HEK293 (cell line): ENCODE results near the gene DENND1A.

Source experiments
- CTCF ChIA-PET: fragments of 350-600 bp; formaldehyde crosslinking; extraction: SDS; loops from one replicate; lab custom pipeline; 2021; ENCODE audit warnings: antibody characterized with exemption; lab: Yijun Ruan, JAX
- POLR2A ChIA-PET: fragments of 300-600 bp; formaldehyde crosslinking; extraction: SDS; loops from one replicate; lab custom pipeline; 2020; ENCODE audit warnings: antibody characterized with exemption, inconsistent platforms; lab: Yijun Ruan, JAX
- H3K27ac ChIP-seq: fragments of 200-500 bp; sonication (Bioruptor generic); 2 replicates; pipeline ENCODE4 v1.5.1; 2014; ENCODE audit warnings: low read depth, low read length, control low read depth, inconsistent platforms; ENCODE audit errors: extremely low read depth
- H3K36me3 ChIP-seq, 2 experiments: fragments of 200-500 bp in 1 of 2; sonication (Bioruptor generic) in 1 of 2; 1 replicate in 1 of 2; 2 replicates in 1 of 2; pipeline ENCODE4 v1.5.1; 2014 to 2017; ENCODE audit warnings: inconsistent platforms in 2 of 2, low read length in 2 of 2; ENCODE audit not compliant: control insufficient read depth in 2 of 2, insufficient read depth in 1 of 2
- H3K4me1 ChIP-seq: fragments of 200-500 bp; sonication (Bioruptor generic); 2 replicates; pipeline ENCODE4 v1.5.1; 2014; ENCODE audit warnings: mild to moderate bottlenecking, low read length, inconsistent platforms; ENCODE audit not compliant: control insufficient read depth, insufficient read depth
- H3K4me3 ChIP-seq: 2 replicates; pipeline ENCODE4 v1.5.1; 2011; ENCODE audit warnings: low read depth, mild to moderate bottlenecking, control low read depth, low read length, moderate library complexity
- H3K9me3 ChIP-seq: fragments of 200-500 bp; sonication (Bioruptor generic); 2 replicates; pipeline ENCODE4 v1.5.1; 2014; ENCODE audit warnings: low read depth, low read length, inconsistent platforms; ENCODE audit not compliant: control insufficient read depth, insufficient read depth
- FEZF1 ChIP-seq: fragments of 450-650 bp; formaldehyde crosslinking; IDR thresholded peaks from 2 replicates; pipeline ENCODE4 v1.5.1; 2016; ENCODE audit warnings: missing biosample characterization, missing genetic modification characterization
- MEIS1 ChIP-seq: sonication (generic); formaldehyde crosslinking; IDR thresholded peaks from 2 replicates; pipeline ENCODE4 v1.8.1; 2022; ENCODE audit warnings: missing genetic modification reagents, mild to moderate bottlenecking, borderline replicate concordance
- MYNN ChIP-seq: fragments of 450-650 bp; formaldehyde crosslinking; IDR thresholded peaks from 2 replicates; pipeline ENCODE4 v1.5.1; 2016; ENCODE audit warnings: missing biosample characterization, missing genetic modification characterization, borderline replicate concordance
- SCRT2 ChIP-seq: fragments of 450-650 bp; formaldehyde crosslinking; IDR thresholded peaks from 2 replicates; pipeline ENCODE4 v1.5.1; 2016; ENCODE audit warnings: missing biosample characterization, missing genetic modification characterization
- SETDB1 ChIP-seq: IDR thresholded peaks from one replicate; pipeline ENCODE4 v1.6.1; 2017; ENCODE audit warnings: mild to moderate bottlenecking, low read length, moderate library complexity, mixed read lengths; ENCODE audit not compliant: insufficient read length
- ZBTB48 ChIP-seq: fragments of 450-650 bp; formaldehyde crosslinking; IDR thresholded peaks from 2 replicates; pipeline ENCODE4 v1.5.1; 2016; ENCODE audit warnings: missing biosample characterization, missing genetic modification characterization
- ZFP41 ChIP-seq: fragments of 450-650 bp; formaldehyde crosslinking; IDR thresholded peaks from 2 replicates; pipeline ENCODE4 v1.5.1; 2016; ENCODE audit warnings: missing biosample characterization, missing genetic modification characterization, borderline replicate concordance
- ZNF16 ChIP-seq: fragments of 450-650 bp; formaldehyde crosslinking; IDR thresholded peaks from 2 replicates; pipeline ENCODE4 v1.5.1; 2016; ENCODE audit warnings: low read depth, missing biosample characterization, missing genetic modification characterization
- ZNF19 ChIP-seq: fragments of 450-650 bp; formaldehyde crosslinking; IDR thresholded peaks from 2 replicates; pipeline ENCODE4; 2016; ENCODE audit warnings: missing biosample characterization, missing genetic modification characterization, low read depth
- ZNF23 ChIP-seq: fragments of 450-650 bp; formaldehyde crosslinking; IDR thresholded peaks from 2 replicates; pipeline ENCODE4 v1.5.1; 2016; ENCODE audit warnings: missing biosample characterization, missing genetic modification characterization, borderline replicate concordance
- ZNF335 ChIP-seq: fragments of 450-650 bp; formaldehyde crosslinking; conservative IDR thresholded peaks from 2 replicates; pipeline ENCODE4 v1.5.1; 2016; ENCODE audit warnings: missing biosample characterization, missing genetic modification characterization
- ZNF37A ChIP-seq: fragments of 450-650 bp; IDR thresholded peaks from 2 replicates; pipeline ENCODE4 v1.5.1; 2018; ENCODE audit warnings: missing biosample characterization, missing genetic modification characterization
- ZNF404 ChIP-seq: fragments of 450-650 bp; formaldehyde crosslinking; IDR thresholded peaks from 2 replicates; pipeline ENCODE4 v1.5.1; 2017; ENCODE audit warnings: missing biosample characterization, missing genetic modification characterization
- ZNF548 ChIP-seq: fragments of 450-650 bp; formaldehyde crosslinking; IDR thresholded peaks from 2 replicates; pipeline ENCODE4 v1.5.1; 2016; ENCODE audit warnings: missing biosample characterization, missing genetic modification characterization
- ZNF558 ChIP-seq: fragments of 450-650 bp; formaldehyde crosslinking; IDR thresholded peaks from 2 replicates; pipeline ENCODE4 v1.5.1; 2016; ENCODE audit warnings: missing biosample characterization, missing genetic modification characterization
- ZNF600 ChIP-seq: fragments of 450-650 bp; formaldehyde crosslinking; IDR thresholded peaks from 2 replicates; pipeline ENCODE4 v1.5.1; 2016; ENCODE audit warnings: missing biosample characterization, missing genetic modification characterization
- ZNF776 ChIP-seq: fragments of 450-650 bp; formaldehyde crosslinking; IDR thresholded peaks from 2 replicates; pipeline ENCODE4 v1.5.0; 2017; ENCODE audit warnings: missing biosample characterization, missing genetic modification characterization, borderline replicate concordance
- TF ChIP-seq, protein P1 (sequence below): fragments of 450-650 bp; formaldehyde crosslinking; IDR thresholded peaks from 2 replicates; pipeline ENCODE4 v1.5.1; 2016; ENCODE audit warnings: missing biosample characterization, missing genetic modification characterization
- TF ChIP-seq, protein P2 (sequence below): fragments of 450-650 bp; formaldehyde crosslinking; IDR thresholded peaks from 2 replicates; pipeline ENCODE4 v1.5.1; 2017; ENCODE audit warnings: missing biosample characterization, missing genetic modification characterization
- TF ChIP-seq, protein P3 (sequence below): fragments of 450-650 bp; formaldehyde crosslinking; IDR thresholded peaks from 2 replicates; pipeline ENCODE4 v1.5.1; 2017; ENCODE audit warnings: missing biosample characterization, missing genetic modification characterization
- TF ChIP-seq, protein P4 (sequence below): fragments of 450-650 bp; formaldehyde crosslinking; IDR thresholded peaks from 2 replicates; pipeline ENCODE4 v1.5.1; 2017; ENCODE audit warnings: missing biosample characterization, missing genetic modification characterization
- TF ChIP-seq, protein P5 (sequence below): fragments of 450-650 bp; IDR thresholded peaks from 2 replicates; pipeline ENCODE4 v1.5.1; 2018; ENCODE audit warnings: missing biosample characterization, missing genetic modification characterization

DENND1A gene

GRCh38 chr9:123864251-123864650 is 65.7 kb downstream of the DENND1A start:
- H3K4me3 ChIP-seq = no peak overlapping the region
- H3K27ac ChIP-seq = no peak overlapping the region
- H3K36me3 ChIP-seq = no peaks in the 10 kb centered on the region
- ChIA-PET CTCF (interaction anchor here (0.6 kb wide), 1 partner anchor 166 kb away, joined by 3 read pairs; no protein-coding TSS in a partner anchor), POLR2A (interaction anchor here (0.7 kb wide), 1 partner anchor 113 kb away, joined by 6 read pairs; no protein-coding TSS in a partner anchor)
- no peak for TF ChIP-seq SETDB1
- no peak for TF ChIP-seq ZNF16 (tag by site-specific recombination)
- TF ChIP-seq, protein P1, sequence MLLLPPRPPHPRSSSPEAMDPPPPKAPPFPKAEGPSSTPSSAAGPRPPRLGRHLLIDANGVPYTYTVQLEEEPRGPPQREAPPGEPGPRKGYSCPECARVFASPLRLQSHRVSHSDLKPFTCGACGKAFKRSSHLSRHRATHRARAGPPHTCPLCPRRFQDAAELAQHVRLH (tag by site-specific recombination) = no peak
- no peak for TF ChIP-seq ZNF600 (tag by site-specific recombination)
- no peak for TF ChIP-seq ZNF548
- TF ChIP-seq, protein P2, sequence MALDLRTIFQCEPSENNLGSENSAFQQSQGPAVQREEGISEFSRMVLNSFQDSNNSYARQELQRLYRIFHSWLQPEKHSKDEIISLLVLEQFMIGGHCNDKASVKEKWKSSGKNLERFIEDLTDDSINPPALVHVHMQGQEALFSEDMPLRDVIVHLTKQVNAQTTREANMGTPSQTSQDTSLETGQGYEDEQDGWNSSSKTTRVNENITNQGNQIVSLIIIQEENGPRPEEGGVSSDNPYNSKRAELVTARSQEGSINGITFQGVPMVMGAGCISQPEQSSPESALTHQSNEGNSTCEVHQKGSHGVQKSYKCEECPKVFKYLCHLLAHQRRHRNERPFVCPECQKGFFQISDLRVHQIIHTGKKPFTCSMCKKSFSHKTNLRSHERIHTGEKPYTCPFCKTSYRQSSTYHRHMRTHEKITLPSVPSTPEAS = no peak
- TF ChIP-seq ZNF23 (tag by site-specific recombination) = no peak
- TF ChIP-seq, protein P3, sequence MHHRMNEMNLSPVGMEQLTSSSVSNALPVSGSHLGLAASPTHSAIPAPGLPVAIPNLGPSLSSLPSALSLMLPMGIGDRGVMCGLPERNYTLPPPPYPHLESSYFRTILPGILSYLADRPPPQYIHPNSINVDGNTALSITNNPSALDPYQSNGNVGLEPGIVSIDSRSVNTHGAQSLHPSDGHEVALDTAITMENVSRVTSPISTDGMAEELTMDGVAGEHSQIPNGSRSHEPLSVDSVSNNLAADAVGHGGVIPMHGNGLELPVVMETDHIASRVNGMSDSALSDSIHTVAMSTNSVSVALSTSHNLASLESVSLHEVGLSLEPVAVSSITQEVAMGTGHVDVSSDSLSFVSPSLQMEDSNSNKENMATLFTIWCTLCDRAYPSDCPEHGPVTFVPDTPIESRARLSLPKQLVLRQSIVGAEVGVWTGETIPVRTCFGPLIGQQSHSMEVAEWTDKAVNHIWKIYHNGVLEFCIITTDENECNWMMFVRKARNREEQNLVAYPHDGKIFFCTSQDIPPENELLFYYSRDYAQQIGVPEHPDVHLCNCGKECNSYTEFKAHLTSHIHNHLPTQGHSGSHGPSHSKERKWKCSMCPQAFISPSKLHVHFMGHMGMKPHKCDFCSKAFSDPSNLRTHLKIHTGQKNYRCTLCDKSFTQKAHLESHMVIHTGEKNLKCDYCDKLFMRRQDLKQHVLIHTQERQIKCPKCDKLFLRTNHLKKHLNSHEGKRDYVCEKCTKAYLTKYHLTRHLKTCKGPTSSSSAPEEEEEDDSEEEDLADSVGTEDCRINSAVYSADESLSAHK (tag by site-specific recombination) = 0 out of 2 replicates have a peak, but pooled peaks have one; percentile 24
- no peak for TF ChIP-seq ZNF19 (tag by site-specific recombination)
- peaks cover 7% of the 10 kb centered on the region for H3K4me1 ChIP-seq
- H3K9me3 ChIP-seq = no peaks in the 10 kb centered on the region

- ChIA-PET POLR2A (no interaction called here), CTCF (interaction anchor here (0.6 to 2.2 kb wide), 4 partner anchors 9 to 178 kb away, joined by 3 to 7 read pairs (median 4); no protein-coding TSS in a partner anchor)
- Histone ChIP-seq H3K9me3 (no peaks in the 10 kb centered on the region), H3K27ac (no peak overlapping the region), H3K4me1 (peaks cover 7% of the 10 kb centered on the region), H3K4me3 (no peak overlapping the region), H3K36me3 (no peaks in the 10 kb centered on the region)
- peak; percentile 55; the same call in 1 of the 2 replicates for TF ChIP-seq ZBTB48 (tag by site-specific recombination)
- TF ChIP-seq, protein P4, sequence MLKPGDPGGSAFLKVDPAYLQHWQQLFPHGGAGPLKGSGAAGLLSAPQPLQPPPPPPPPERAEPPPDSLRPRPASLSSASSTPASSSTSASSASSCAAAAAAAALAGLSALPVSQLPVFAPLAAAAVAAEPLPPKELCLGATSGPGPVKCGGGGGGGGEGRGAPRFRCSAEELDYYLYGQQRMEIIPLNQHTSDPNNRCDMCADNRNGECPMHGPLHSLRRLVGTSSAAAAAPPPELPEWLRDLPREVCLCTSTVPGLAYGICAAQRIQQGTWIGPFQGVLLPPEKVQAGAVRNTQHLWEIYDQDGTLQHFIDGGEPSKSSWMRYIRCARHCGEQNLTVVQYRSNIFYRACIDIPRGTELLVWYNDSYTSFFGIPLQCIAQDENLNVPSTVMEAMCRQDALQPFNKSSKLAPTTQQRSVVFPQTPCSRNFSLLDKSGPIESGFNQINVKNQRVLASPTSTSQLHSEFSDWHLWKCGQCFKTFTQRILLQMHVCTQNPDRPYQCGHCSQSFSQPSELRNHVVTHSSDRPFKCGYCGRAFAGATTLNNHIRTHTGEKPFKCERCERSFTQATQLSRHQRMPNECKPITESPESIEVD = peak; percentile 87
- TF ChIP-seq ZNF776 (tag by site-specific recombination) = no peak
- TF ChIP-seq FEZF1 = 0 out of 2 replicates have a peak, but pooled peaks have one; percentile 15
- peak; percentile 61; the same call in 1 of the 2 replicates for TF ChIP-seq SCRT2 (tag by site-specific recombination)
- no peak for TF ChIP-seq ZNF600 (tag by site-specific recombination)
These were observed 66.6 kb downstream of the DENND1A start for GRCh38 chr9:123863164-123863855.

- Histone ChIP-seq H3K9me3 (no peaks in the 10 kb centered on the region), H3K27ac (no peak overlapping the region), H3K36me3 (no peaks in the 10 kb centered on the region), H3K4me1 (peaks cover 7% of the 10 kb centered on the region), H3K4me3 (no peak overlapping the region)
- ChIA-PET POLR2A (interaction anchor here (0.5 kb wide), 1 partner anchor 345 kb away, joined by 3 read pairs; no protein-coding TSS in a partner anchor), CTCF (interaction anchor here (1.1 to 2.2 kb wide), 3 partner anchors 36 to 179 kb away, joined by 3 to 7 read pairs (median 6); no protein-coding TSS in a partner anchor)
- TF ChIP-seq ZNF404 (tag by site-specific recombination) (no peak), ZFP41 (tag by site-specific recombination) (no peak), ZNF335 (tag by site-specific recombination) (no peak), ZNF558 (tag by site-specific recombination) (no peak), ZNF37A (no peak), MYNN (no peak), MEIS1 (CRISPR knock-in tag) (no peak)
- TF ChIP-seq, protein P5, sequence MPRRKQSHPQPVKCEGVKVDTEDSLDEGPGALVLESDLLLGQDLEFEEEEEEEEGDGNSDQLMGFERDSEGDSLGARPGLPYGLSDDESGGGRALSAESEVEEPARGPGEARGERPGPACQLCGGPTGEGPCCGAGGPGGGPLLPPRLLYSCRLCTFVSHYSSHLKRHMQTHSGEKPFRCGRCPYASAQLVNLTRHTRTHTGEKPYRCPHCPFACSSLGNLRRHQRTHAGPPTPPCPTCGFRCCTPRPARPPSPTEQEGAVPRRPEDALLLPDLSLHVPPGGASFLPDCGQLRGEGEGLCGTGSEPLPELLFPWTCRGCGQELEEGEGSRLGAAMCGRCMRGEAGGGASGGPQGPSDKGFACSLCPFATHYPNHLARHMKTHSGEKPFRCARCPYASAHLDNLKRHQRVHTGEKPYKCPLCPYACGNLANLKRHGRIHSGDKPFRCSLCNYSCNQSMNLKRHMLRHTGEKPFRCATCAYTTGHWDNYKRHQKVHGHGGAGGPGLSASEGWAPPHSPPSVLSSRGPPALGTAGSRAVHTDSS = no peak
These were observed 68.2 kb downstream of the DENND1A start for GRCh38 chr9:123861756-123862120.
